ENCODE measurements around the gene MST1R.
"Not testable (repeated sequence)": the region's sequence is repeated elsewhere in the genome, so short reads cannot be mapped to it uniquely, and the experiment has no call there.

MST1R gene

GRCh38 chr3:49903451-49904424, at the start of gene MST1R:
MST1R (minus strand) TSS chr3:49903873; CDS start chr3:49903609, 264 bp downstream.
- no peak for DNase-seq

- no peak for DNase-seq
Observed at GRCh38 chr3:49952924-49953323, 49.3 kb upstream of the MST1R start.

GRCh38 chr3:49942651-49943050, 39.0 kb upstream of the MST1R start:
- DNase-seq: no peak

- DNase-seq: no peak
Observed at GRCh38 chr3:49940667-49941249, 37.1 kb upstream of the MST1R start.

- DNase-seq: peak; percentile 80 to 91
Observed at GRCh38 chr3:49939858-49940666, 36.4 kb upstream of the MST1R start, which contains the start of gene RBM6. RBM6 (plus strand) TSS chr3:49940150; CDS start chr3:49962642, 22,492 bp downstream.

GRCh38 chr3:49937090-49937489, 33.4 kb upstream of the MST1R start:
- DNase-seq: no peak

- DNase-seq: not testable (repeated sequence)
Observed at GRCh38 chr3:49932281-49932680, 28.6 kb upstream of the MST1R start.

- DNase-seq: peak in 1 of 2 experiments; percentile 1
Observed at GRCh38 chr3:49930922-49931321, 27.2 kb upstream of the MST1R start.

GRCh38 chr3:49930168-49930690, 26.6 kb upstream of the MST1R start:
- DNase-seq: no peak

GRCh38 chr3:49929291-49930167, 25.9 kb upstream of the MST1R start, which contains the start of gene MON1A:
MON1A (minus strand) TSS chr3:49929811; CDS start chr3:49913346, 16,465 bp downstream.
- peak; percentile 63 to 76 for DNase-seq

GRCh38 chr3:49928481-49929017, 24.9 kb upstream of the MST1R start:
- no peak for DNase-seq

GRCh38 chr3:49927798-49928197, 24.1 kb upstream of the MST1R start:
- DNase-seq: no peak

- DNase-seq: no peak
Observed at GRCh38 chr3:49926117-49926728, 22.6 kb upstream of the MST1R start.

- DNase-seq: no peak
Observed at GRCh38 chr3:49925485-49925884, 21.8 kb upstream of the MST1R start.

- no peak for DNase-seq
Observed at GRCh38 chr3:49924683-49925082, 21.0 kb upstream of the MST1R start.

GRCh38 chr3:49917806-49918590, 14.3 kb upstream of the MST1R start:
- not testable (repeated sequence) for DNase-seq

- no peak for DNase-seq
Observed at GRCh38 chr3:49916686-49917085, 13.0 kb upstream of the MST1R start.

- no peak for DNase-seq
Observed at GRCh38 chr3:49914906-49915305, 11.2 kb upstream of the MST1R start.

- no peak for DNase-seq
Observed at GRCh38 chr3:49912881-49913281, 9.2 kb upstream of the MST1R start.

- DNase-seq: no peak
Observed at GRCh38 chr3:49911611-49912010, 7.9 kb upstream of the MST1R start.
